Activated CD8-positive, alpha-beta T cell treated with anti-CD3 and anti-CD28 coated beads for 36 hours (primary cell): ENCODE results near the gene ANG. TPM values are rescaled to one million over a fixed set of nuclear protein-coding genes. Genes with fewer than 3 reads are reported as not detected.
"Not testable (repeated sequence)": the region's sequence is repeated elsewhere in the genome, so short reads cannot be mapped to it uniquely, and the experiment has no call there.

Experiments used
- ATAC-seq: fragments of 200-7000 bp; cut with Tn5 transposase; one replicate; pipeline ENCODE4 v1.10.0; 2021; ENCODE audit warnings: mild to moderate bottlenecking, moderate library complexity
- CTCF ChIA-PET: fragments of 350-600 bp; sonication (Branson Sonifier 250); formaldehyde crosslinking; loops from one replicate; lab custom pipeline; 2021; ENCODE audit warnings: antibody characterized with exemption; lab: Charles Lee
- POLR2A ChIA-PET: fragments of 350-600 bp; sonication (Branson Sonifier 250); formaldehyde crosslinking; loops from one replicate; lab custom pipeline; 2021; ENCODE audit warnings: antibody characterized with exemption; lab: Charles Lee
- DNase-seq: peaks from one replicate; pipeline ENCODE4 v3.0.0-alpha.2; 2020
- H3K27ac Mint-ChIP-seq: one replicate; pipeline ENCODE4 v1.8.0; 2021; ENCODE audit warnings: mild to moderate bottlenecking, mixed read lengths
- H3K27me3 Mint-ChIP-seq: one replicate; pipeline ENCODE4 v1.8.0; 2021; ENCODE audit warnings: mixed read lengths
- H3K36me3 Mint-ChIP-seq: one replicate; pipeline ENCODE4 v1.8.0; 2021; ENCODE audit warnings: low read depth, mixed read lengths
- H3K4me1 Mint-ChIP-seq: one replicate; pipeline ENCODE4 v1.8.0; 2021; ENCODE audit warnings: low read depth, mixed read lengths
- H3K4me3 Mint-ChIP-seq: one replicate; pipeline ENCODE4 v1.8.0; 2021; ENCODE audit warnings: mild to moderate bottlenecking, moderate library complexity, mixed read lengths
- H3K9me3 Mint-ChIP-seq: one replicate; pipeline ENCODE4 v1.8.0; 2021; ENCODE audit warnings: mixed read lengths
- intact Hi-C: fragments of 100-400 bp; cut with micrococcal nuclease; formaldehyde crosslinking; loops from one replicate; pipeline ENCODE4 v1.10.0; 2022
- total RNA-seq, 2 experiments: library from RNA; stranded (reverse); gene quantifications; one replicate each; pipeline ENCODE4 v1.2.3, GENCODE V29; 2021
- TF ChIP-seq, protein P1 (sequence below): fragments of 200-600 bp; IDR thresholded peaks from one replicate; pipeline ENCODE4 v1.8.0; 2022; ENCODE audit warnings: antibody characterized with exemption, mild to moderate bottlenecking

Gene ANG
- total RNA-seq, 2 experiments from 2014 or later, result 0.87 to 0.92 TPM

DNA sequence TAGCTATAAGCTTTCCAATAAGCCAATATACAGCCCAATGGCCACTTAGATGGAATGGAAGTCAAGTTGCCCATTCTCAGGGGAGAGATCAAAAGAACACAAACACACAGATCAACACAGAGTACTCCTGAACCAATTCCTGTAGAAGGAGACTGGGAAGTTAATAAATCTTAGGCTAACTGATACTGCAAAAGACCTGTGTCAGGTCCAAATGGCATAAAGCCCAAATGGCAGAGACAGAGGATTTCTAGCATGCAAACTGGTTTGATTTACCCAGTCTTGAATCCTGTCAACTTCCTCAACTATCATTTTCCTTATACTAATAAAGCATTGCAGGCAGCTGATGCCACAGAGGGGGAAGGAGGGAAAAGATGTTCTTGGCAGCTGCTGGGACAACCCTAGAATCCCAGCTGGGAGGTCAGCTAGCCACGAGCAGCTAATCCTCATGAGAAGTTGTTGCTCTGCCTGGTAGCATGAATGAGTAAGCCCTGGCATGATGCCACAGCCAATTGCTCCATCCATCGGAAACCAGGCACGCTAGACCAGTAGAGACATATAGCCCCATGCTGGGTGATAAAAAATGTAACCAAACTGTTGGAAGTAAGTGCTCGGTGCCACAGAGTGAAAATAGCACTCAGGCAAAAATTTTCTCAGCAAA, 26.2 kb downstream of the ANG start:
- ATAC-seq (no peak), DNase-seq (no peak)
- H3K36me3 Mint-ChIP-seq, result no peaks in the 10 kb centered on the region
- POLR2A ChIA-PET, result interaction anchor here (0.7 kb wide), 1 partner anchor 17 kb away, joined by 3 read pairs; no protein-coding TSS in a partner anchor
- TF ChIP-seq, protein P1, sequence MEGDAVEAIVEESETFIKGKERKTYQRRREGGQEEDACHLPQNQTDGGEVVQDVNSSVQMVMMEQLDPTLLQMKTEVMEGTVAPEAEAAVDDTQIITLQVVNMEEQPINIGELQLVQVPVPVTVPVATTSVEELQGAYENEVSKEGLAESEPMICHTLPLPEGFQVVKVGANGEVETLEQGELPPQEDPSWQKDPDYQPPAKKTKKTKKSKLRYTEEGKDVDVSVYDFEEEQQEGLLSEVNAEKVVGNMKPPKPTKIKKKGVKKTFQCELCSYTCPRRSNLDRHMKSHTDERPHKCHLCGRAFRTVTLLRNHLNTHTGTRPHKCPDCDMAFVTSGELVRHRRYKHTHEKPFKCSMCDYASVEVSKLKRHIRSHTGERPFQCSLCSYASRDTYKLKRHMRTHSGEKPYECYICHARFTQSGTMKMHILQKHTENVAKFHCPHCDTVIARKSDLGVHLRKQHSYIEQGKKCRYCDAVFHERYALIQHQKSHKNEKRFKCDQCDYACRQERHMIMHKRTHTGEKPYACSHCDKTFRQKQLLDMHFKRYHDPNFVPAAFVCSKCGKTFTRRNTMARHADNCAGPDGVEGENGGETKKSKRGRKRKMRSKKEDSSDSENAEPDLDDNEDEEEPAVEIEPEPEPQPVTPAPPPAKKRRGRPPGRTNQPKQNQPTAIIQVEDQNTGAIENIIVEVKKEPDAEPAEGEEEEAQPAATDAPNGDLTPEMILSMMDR, result no peak
- H3K4me1 Mint-ChIP-seq, result no peaks in the 10 kb centered on the region
- no peak overlapping the region for H3K4me3 Mint-ChIP-seq
- intact Hi-C loops, result no loop called here
- CTCF ChIA-PET, result interaction anchor here (3.4 kb wide), 1 partner anchor 256 kb away, joined by 14 read pairs; no protein-coding TSS in a partner anchor
- H3K27ac Mint-ChIP-seq, result no peak overlapping the region
- no peaks in the 10 kb centered on the region for H3K9me3 Mint-ChIP-seq
- peaks cover 7% of the 10 kb centered on the region for H3K27me3 Mint-ChIP-seq

DNA sequence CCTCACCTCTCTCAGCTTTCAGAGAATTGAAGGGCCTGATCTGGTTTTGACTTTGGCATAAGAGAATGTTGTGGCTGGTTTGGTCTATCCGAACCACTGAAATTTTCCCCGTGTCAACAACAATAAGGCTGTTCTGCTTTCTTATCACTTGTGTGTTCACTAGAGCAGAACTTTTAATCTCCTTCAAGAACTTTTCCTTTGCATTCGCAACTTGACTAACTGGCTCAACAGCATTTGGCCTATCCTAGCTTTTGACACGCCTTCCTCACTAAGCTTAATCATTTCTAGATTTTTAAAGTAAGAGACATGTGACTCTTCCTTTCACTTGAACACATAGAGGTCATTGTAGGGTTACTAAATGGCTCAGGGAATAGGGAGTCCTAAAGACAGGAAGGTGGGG, 31.2 kb downstream of the ANG start:
- peaks cover 28% of the 10 kb centered on the region for H3K27me3 Mint-ChIP-seq
- CTCF ChIA-PET, result interaction anchor here (0.9 to 1.0 kb wide), 2 partner anchors 28 to 243 kb away, joined by 3 read pairs; no protein-coding TSS in a partner anchor
- ATAC-seq, result no peak
- H3K27ac Mint-ChIP-seq, result no peak overlapping the region
- TF ChIP-seq, protein P1, result no peak
- DNase-seq, result no peak
- H3K4me1 Mint-ChIP-seq, result no peaks in the 10 kb centered on the region
- no peaks in the 10 kb centered on the region for H3K9me3 Mint-ChIP-seq
- POLR2A ChIA-PET, result no interaction called here
- no peak overlapping the region for H3K4me3 Mint-ChIP-seq
- H3K36me3 Mint-ChIP-seq, result no peaks in the 10 kb centered on the region
- intact Hi-C loops, result no loop called here

DNA sequence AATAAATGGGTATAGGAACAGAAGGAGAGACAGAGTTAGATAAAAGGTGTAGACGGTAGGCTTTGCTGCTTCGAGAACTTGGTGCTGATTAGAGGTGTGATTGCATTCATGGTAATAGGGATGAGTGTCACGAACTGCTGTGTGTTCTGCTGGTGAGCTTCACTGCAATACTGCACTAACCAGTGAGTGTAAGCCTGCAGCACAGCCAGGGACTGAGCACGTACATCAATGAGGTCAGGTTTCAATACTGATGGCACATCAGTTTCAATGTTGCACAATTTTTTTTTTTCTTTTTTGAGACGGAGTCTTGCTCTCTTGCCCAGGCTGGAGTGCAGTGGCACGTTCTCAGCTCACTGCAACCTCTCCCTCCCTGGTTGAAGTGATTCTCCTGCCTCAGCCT, 32.2 kb downstream of the ANG start:
- no peak for ATAC-seq
- POLR2A ChIA-PET, result no interaction called here
- intact Hi-C loops, result no loop called here

DNA sequence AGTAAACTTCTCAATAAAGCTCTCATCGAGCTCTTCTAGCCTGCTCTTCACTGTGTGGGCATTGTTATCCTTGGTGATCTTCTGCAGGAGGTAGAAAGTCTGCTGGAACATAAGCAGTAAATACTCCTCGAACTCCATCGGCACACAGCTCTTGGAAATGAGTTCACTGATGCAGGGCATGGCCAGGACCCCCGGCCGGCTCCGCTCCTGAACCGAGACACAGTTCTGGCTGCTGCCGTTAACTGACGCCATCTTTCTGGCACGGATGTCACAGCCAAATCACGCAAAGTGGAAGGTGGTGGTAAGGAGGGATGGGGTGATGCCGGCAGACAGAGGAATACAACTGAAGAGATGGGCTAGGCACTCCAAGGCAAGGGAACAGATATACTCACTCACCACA, 33.5 kb downstream of the ANG start:
- ATAC-seq (no peak), DNase-seq (no peak)
- TF ChIP-seq, protein P1, result no peak
- no peaks in the 10 kb centered on the region for H3K36me3 Mint-ChIP-seq
- no peak overlapping the region for H3K27ac Mint-ChIP-seq
- intact Hi-C loops, result no loop called here
- no peak overlapping the region for H3K4me3 Mint-ChIP-seq
- ChIA-PET CTCF (interaction anchor here (1.5 kb wide), 1 partner anchor 31 kb away, joined by 4 read pairs; no protein-coding TSS in a partner anchor), POLR2A (no interaction called here)
- no peaks in the 10 kb centered on the region for H3K9me3 Mint-ChIP-seq
- peaks cover 32% of the 10 kb centered on the region for H3K27me3 Mint-ChIP-seq
- no peaks in the 10 kb centered on the region for H3K4me1 Mint-ChIP-seq

More for the DNA sequence above, 32.2 kb downstream of the ANG start:
- peaks cover 26% of the 10 kb centered on the region for H3K27me3 Mint-ChIP-seq
- H3K4me1 Mint-ChIP-seq, result no peaks in the 10 kb centered on the region
- DNase-seq, result no peak
- no peaks in the 10 kb centered on the region for H3K9me3 Mint-ChIP-seq
- CTCF ChIA-PET, result no interaction called here
- H3K4me3 Mint-ChIP-seq, result no peak overlapping the region
- TF ChIP-seq, protein P1, result no peak
- no peaks in the 10 kb centered on the region for H3K36me3 Mint-ChIP-seq
- no peak overlapping the region for H3K27ac Mint-ChIP-seq

DNA sequence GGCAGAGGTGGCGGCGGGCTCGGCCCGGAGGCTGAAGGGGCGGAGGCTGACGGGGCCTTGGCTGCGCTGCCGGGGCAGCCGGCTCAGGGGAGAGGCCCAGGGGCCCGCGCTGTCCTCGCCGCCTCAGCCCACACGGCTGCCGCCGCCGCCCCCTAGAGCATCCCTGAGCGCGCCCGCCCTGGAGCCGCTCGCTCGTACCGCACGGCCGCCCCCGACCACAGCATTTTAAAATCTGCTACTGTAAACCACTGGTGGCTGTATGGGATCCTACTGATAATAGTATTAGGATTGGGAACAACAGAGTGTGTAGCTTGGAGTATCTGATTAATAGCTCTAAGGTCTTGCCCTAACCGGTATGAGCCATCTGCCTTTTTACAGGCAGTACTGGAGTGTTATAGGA, 34.9 kb downstream of the ANG start:
- Mint-ChIP-seq H3K4me1 (no peaks in the 10 kb centered on the region), H3K4me3 (no peak overlapping the region), H3K36me3 (no peaks in the 10 kb centered on the region), H3K9me3 (no peaks in the 10 kb centered on the region), H3K27ac (no peak overlapping the region), H3K27me3 (peaks cover 31% of the 10 kb centered on the region)
- no peak for DNase-seq
- intact Hi-C loops, result no loop called here
- ChIA-PET CTCF (interaction anchor here (1.5 kb wide), 1 partner anchor 150 kb away, joined by 4 read pairs; no protein-coding TSS in a partner anchor), POLR2A (no interaction called here)
- TF ChIP-seq, protein P1, result no peak
- ATAC-seq, result no peak

DNA sequence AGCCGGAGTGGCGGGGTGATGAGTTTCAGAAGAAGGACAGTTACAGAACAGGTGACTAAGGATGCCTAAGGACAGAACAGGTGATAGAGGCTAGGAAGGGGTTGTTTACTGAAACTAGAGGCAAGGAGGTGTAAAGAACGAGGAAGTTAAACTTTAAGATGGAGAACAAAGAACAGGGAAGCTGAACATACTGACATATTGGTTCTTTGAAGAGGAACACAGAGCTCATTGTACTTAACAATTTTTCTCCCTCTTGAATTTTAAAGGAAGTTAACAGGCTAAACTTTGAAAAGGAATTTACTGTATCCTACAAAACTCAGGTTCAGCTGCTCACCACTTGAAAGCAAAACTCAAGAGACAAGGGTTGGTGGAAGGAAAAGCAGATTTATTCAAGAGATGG, 37.6 kb downstream of the ANG start:
- CTCF ChIA-PET, result interaction anchor here (1.6 kb wide), 1 partner anchor 9 kb away, joined by 3 read pairs; no protein-coding TSS in a partner anchor
- H3K4me1 Mint-ChIP-seq, DNase-seq, ATAC-seq, H3K36me3 Mint-ChIP-seq, H3K27ac Mint-ChIP-seq, H3K4me3 Mint-ChIP-seq, H3K9me3 Mint-ChIP-seq, POLR2A ChIA-PET, intact Hi-C loops: not testable (repeated sequence)
- H3K27me3 Mint-ChIP-seq, result peaks cover 28% of the 10 kb centered on the region
